CD4-positive, alpha-beta T cell treated with Interferon alpha-2 for 1 hour (primary cell): ENCODE data around the gene CD63.

Source experiments
- DNase-seq, 2 donors: peaks; one replicate each; pipeline ENCODE4 v3.0.0-alpha.2; 2020 to 2022

The CD63 gene

GRCh38 chr12:55703901-55704761 lies 24.7 kb downstream of the CD63 start:
- DNase-seq, result no peak

- no peak for DNase-seq
Observed at GRCh38 chr12:55703288-55703687, 25.5 kb downstream of the CD63 start.

- DNase-seq, result no peak
Observed at GRCh38 chr12:55702861-55703260, 25.9 kb downstream of the CD63 start.

GRCh38 chr12:55700255-55701018 lies 28.4 kb downstream of the CD63 start:
- no peak for DNase-seq

GRCh38 chr12:55699471-55700055 lies 29.2 kb downstream of the CD63 start:
- no peak for DNase-seq

- no peak for DNase-seq
Observed at GRCh38 chr12:55698965-55699364, 29.8 kb downstream of the CD63 start.

GRCh38 chr12:55698241-55698955 lies 30.4 kb downstream of the CD63 start:
- no peak for DNase-seq

GRCh38 chr12:55697686-55698085 lies 31.1 kb downstream of the CD63 start:
- no peak for DNase-seq

- no peak for DNase-seq
Observed at GRCh38 chr12:55696796-55697462, 31.9 kb downstream of the CD63 start.

GRCh38 chr12:55696141-55696540 lies 32.7 kb downstream of the CD63 start:
- DNase-seq, result no peak

- DNase-seq, result no peak
Observed at GRCh38 chr12:55695349-55695748, 33.5 kb downstream of the CD63 start.

GRCh38 chr12:55694651-55695050 lies 34.2 kb downstream of the CD63 start:
- no peak for DNase-seq

- no peak for DNase-seq
Observed at GRCh38 chr12:55694188-55694515, 34.7 kb downstream of the CD63 start.

- DNase-seq, result no peak
Observed at GRCh38 chr12:55693323-55694187, 35.3 kb downstream of the CD63 start.

GRCh38 chr12:55692631-55693322 lies 36.0 kb downstream of the CD63 start:
- DNase-seq, result no peak

- DNase-seq, result no peak
Observed at GRCh38 chr12:55688716-55689655, 39.8 kb downstream of the CD63 start.

GRCh38 chr12:55687746-55688145 lies 41.1 kb downstream of the CD63 start:
- DNase-seq, result no peak

GRCh38 chr12:55686366-55687010 lies 42.3 kb downstream of the CD63 start:
- DNase-seq, result no peak

GRCh38 chr12:55685671-55686070 lies 43.1 kb downstream of the CD63 start:
- DNase-seq, result no peak
